H1 (cell line): Measurements from ENCODE around the gene RNF157. TPM values are rescaled to one million over a fixed set of nuclear protein-coding genes. Genes with fewer than 3 reads are reported as not detected.

Experiments
- CTCF ChIA-PET: fragments of 300-600 bp; sonication (Branson Sonifier 250); formaldehyde crosslinking; loops from one replicate; lab custom pipeline; 2021; ENCODE audit not compliant: partially characterized antibody; lab: Charles Lee
- POLR2A ChIA-PET: fragments of 300-600 bp; sonication (Branson Sonifier 250); formaldehyde crosslinking; loops from one replicate; lab custom pipeline; 2021; ENCODE audit warnings: inconsistent platforms; ENCODE audit not compliant: partially characterized antibody; lab: Charles Lee
- DNase-seq, 2 experiments: peaks; one replicate each; pipeline versions ENCODE4 v3.0.0 to v3.0.0-alpha.2; 2010 to 2022; ENCODE audit warnings: low spot score in 2 of 2, low read depth in 1 of 2, mixed read lengths in 1 of 2
- FAIRE-seq: peaks from 2 replicates; lab custom pipeline; 2011; peaks lifted over from hg19 to GRCh38; lab: Jason Lieb, UNC
- H2AFZ ChIP-seq: 2 replicates; pipeline ENCODE4 v1.8.1; 2012; ENCODE audit warnings: low read length, inconsistent platforms
- H2AK5ac ChIP-seq: 2 replicates; pipeline ENCODE4 v1.6.1; 2013; ENCODE audit warnings: low read depth, low read length
- H2BK120ac ChIP-seq: replicated peaks from 2 replicates; pipeline ENCODE3; 2013; ENCODE audit warnings: low read depth, low read length, inconsistent platforms
- H2BK12ac ChIP-seq: 2 replicates; pipeline ENCODE4 v1.6.1; 2013; ENCODE audit warnings: low read depth, low read length
- H2BK15ac ChIP-seq: 2 replicates; pipeline ENCODE4 v1.6.1; 2013; ENCODE audit warnings: low read length
- H2BK20ac ChIP-seq: 2 replicates; pipeline ENCODE4 v1.6.1; 2013; ENCODE audit warnings: low read length
- H2BK5ac ChIP-seq: 2 replicates; pipeline ENCODE4 v1.6.1; 2013; ENCODE audit warnings: low read depth, low read length
- H3K14ac ChIP-seq: 2 replicates; pipeline ENCODE4 v1.6.1; 2013; ENCODE audit warnings: inconsistent platforms; ENCODE audit not compliant: insufficient read length
- H3K18ac ChIP-seq: 2 replicates; pipeline ENCODE4 v1.6.1; 2013; ENCODE audit warnings: low read length; ENCODE audit errors: extremely low read depth
- H3K23ac ChIP-seq: 2 replicates; pipeline ENCODE4 v1.6.1; 2013; ENCODE audit warnings: inconsistent platforms; ENCODE audit not compliant: insufficient read length
- H3K23me2 ChIP-seq: 2 replicates; pipeline ENCODE4 v1.6.1; 2013; ENCODE audit warnings: low read depth, low read length
- H3K27ac ChIP-seq: 2 replicates; pipeline ENCODE4 v1.6.1; 2011; ENCODE audit warnings: low read depth, low read length, inconsistent platforms
- H3K27me3 ChIP-seq, 4 experiments: replicated peaks in 1 of 4; 1 replicate in 1 of 4; 2 replicates in 3 of 4; pipeline versions ENCODE4 v1.6.1 to v1.8.1; 2011 to 2013; ENCODE audit warnings: low read length in 3 of 4, mild to moderate bottlenecking in 3 of 4, inconsistent platforms in 2 of 4, mixed read lengths in 2 of 4, moderate library complexity in 1 of 4; ENCODE audit not compliant: control insufficient read depth in 3 of 4, insufficient read depth in 3 of 4; ENCODE audit errors: extremely low read depth in 1 of 4
- H3K36me3 ChIP-seq, 4 experiments: 2 replicates each; pipeline versions ENCODE4 v1.6.1 to v1.8.1; 2011 to 2013; ENCODE audit warnings: mild to moderate bottlenecking in 4 of 4, low read length in 3 of 4, moderate library complexity in 2 of 4, control low read depth in 1 of 4, inconsistent platforms in 1 of 4; ENCODE audit not compliant: insufficient read depth in 4 of 4, control insufficient read depth in 2 of 4
- H3K4ac ChIP-seq: replicated peaks from 2 replicates; pipeline ENCODE3; 2013; ENCODE audit warnings: low read length, low read depth, mixed read lengths, inconsistent platforms; ENCODE audit not compliant: insufficient read length
- H3K4me1 ChIP-seq, 4 experiments: replicated peaks in 1 of 4; 1 replicate in 1 of 4; 2 replicates in 3 of 4; pipeline versions ENCODE4 v1.6.1 to v1.8.1; 2011 to 2013; ENCODE audit warnings: low read length in 3 of 4, inconsistent platforms in 2 of 4, mixed read lengths in 1 of 4; ENCODE audit not compliant: insufficient read depth in 4 of 4, control insufficient read depth in 3 of 4
- H3K4me2 ChIP-seq, 2 experiments: 2 replicates each; pipeline versions ENCODE4 v1.6.1 to v1.8.1; 2011 to 2013; ENCODE audit warnings: low read depth in 2 of 2, low read length in 2 of 2, control low read depth in 1 of 2, inconsistent platforms in 1 of 2, mild to moderate bottlenecking in 1 of 2; ENCODE audit not compliant: insufficient read depth in 1 of 2
- H3K4me3 ChIP-seq, 4 experiments: fragments of 200-600, 300-600 bp in 1 of 4; sonication (generic), shearing (Covaris generic), sonication (Bioruptor Twin) in 1 of 4; 2 replicates each; pipeline versions ENCODE4 v1.5.1 to v1.8.1; 2011 to 2016; ENCODE audit warnings: low read length in 4 of 4, low read depth in 3 of 4, control low read depth in 2 of 4, inconsistent platforms in 2 of 4, mild to moderate bottlenecking in 2 of 4, mixed read lengths in 1 of 4, moderate library complexity in 1 of 4; ENCODE audit not compliant: insufficient read depth in 2 of 4; ENCODE audit errors: extremely low read depth in 1 of 4
- H3K56ac ChIP-seq: replicated peaks from 2 replicates; pipeline ENCODE3; 2013; ENCODE audit warnings: low read depth, mild to moderate bottlenecking, mixed read lengths, low read length, inconsistent platforms; ENCODE audit not compliant: insufficient read length
- H3K79me1 ChIP-seq: 2 replicates; pipeline ENCODE4 v1.6.1; 2013; ENCODE audit warnings: low read depth, low read length, control low read depth
- H3K79me2 ChIP-seq, 2 experiments: 2 replicates each; pipeline versions ENCODE4 v1.6.1 to v1.8.1; 2012 to 2013; ENCODE audit warnings: low read length in 2 of 2, mild to moderate bottlenecking in 2 of 2, inconsistent platforms in 1 of 2; ENCODE audit not compliant: insufficient read depth in 2 of 2, control insufficient read depth in 1 of 2
- H3K9ac ChIP-seq, 4 experiments: replicated peaks in 1 of 4; 1 replicate in 1 of 4; 2 replicates in 3 of 4; pipeline versions ENCODE4 v1.6.1 to v1.8.1; 2011 to 2013; ENCODE audit warnings: low read depth in 3 of 4, low read length in 3 of 4, control low read depth in 2 of 4, mild to moderate bottlenecking in 2 of 4, moderate library complexity in 2 of 4, inconsistent platforms in 1 of 4; ENCODE audit errors: extremely low read depth in 1 of 4
- H3K9me3 ChIP-seq, 2 experiments: 2 replicates each; pipeline versions ENCODE4 v1.6.1 to v1.8.1; 2012 to 2013; ENCODE audit warnings: mild to moderate bottlenecking in 2 of 2, moderate library complexity in 2 of 2, control low read depth in 1 of 2, inconsistent platforms in 1 of 2, low read depth in 1 of 2, low read length in 1 of 2, mixed read lengths in 1 of 2; ENCODE audit not compliant: insufficient read depth in 2 of 2
- H4K20me1 ChIP-seq, 2 experiments: replicated peaks in 1 of 2; 2 replicates each; pipeline versions ENCODE3 to v1.8.1; 2011 to 2013; ENCODE audit warnings: inconsistent platforms in 2 of 2, low read length in 2 of 2, mild to moderate bottlenecking in 1 of 2; ENCODE audit not compliant: insufficient read depth in 2 of 2, control insufficient read depth in 1 of 2
- H4K5ac ChIP-seq: 2 replicates; pipeline ENCODE4 v1.6.1; 2013; ENCODE audit warnings: low read length, low read depth, mixed read lengths, inconsistent platforms; ENCODE audit not compliant: insufficient read length
- H4K8ac ChIP-seq: 2 replicates; pipeline ENCODE4 v1.8.0; 2013; ENCODE audit warnings: mild to moderate bottlenecking, moderate library complexity, low read length, inconsistent platforms; ENCODE audit not compliant: insufficient read depth; ENCODE audit errors: extremely low read depth
- H4K91ac ChIP-seq: replicated peaks from 2 replicates; pipeline ENCODE3; 2013; ENCODE audit warnings: low read length, mixed read lengths, inconsistent platforms; ENCODE audit not compliant: insufficient read length
- BCL11A ChIP-seq, 2 experiments: IDR thresholded peaks; one replicate each; pipeline ENCODE4 v1.6.1; 2011; ENCODE audit warnings: low read depth in 2 of 2, low read length in 2 of 2, mild to moderate bottlenecking in 2 of 2
- CBX5 ChIP-seq: fragments of 300-800, 300-1000 bp; sonication (generic); IDR thresholded peaks from 2 replicates; pipeline ENCODE4 v1.7.1; 2016; ENCODE audit warnings: antibody characterized with exemption, low read length, low read depth
- CEBPB ChIP-seq: IDR thresholded peaks from 2 replicates; pipeline ENCODE4 v1.6.1; 2012; ENCODE audit warnings: low read depth, low read length
- GTF2F1 ChIP-seq: IDR thresholded peaks from 2 replicates; pipeline ENCODE4 v1.6.1; 2012; ENCODE audit warnings: low read depth, low read length, improper control_type of control experiment, borderline replicate concordance
- JUN ChIP-seq: IDR thresholded peaks from 2 replicates; pipeline ENCODE4 v1.6.1; 2011; ENCODE audit warnings: low read depth, mild to moderate bottlenecking, improper control_type of control experiment, low read length
- PHF8 ChIP-seq: fragments of 200-600 bp; sonication (generic); conservative IDR thresholded peaks from 2 replicates; pipeline ENCODE4 v1.7.1; 2012; ENCODE audit warnings: low read depth, mild to moderate bottlenecking, inconsistent platforms, low read length, moderate library complexity
- RFX5 ChIP-seq: IDR thresholded peaks from 2 replicates; pipeline ENCODE4 v1.6.1; 2011; ENCODE audit warnings: low read depth, low read length, improper control_type of control experiment, borderline replicate concordance
- SRF ChIP-seq: IDR thresholded peaks from 2 replicates; pipeline ENCODE4 v1.6.1; 2011; ENCODE audit warnings: mild to moderate bottlenecking, low read depth, low read length, moderate library complexity
- TAF1 ChIP-seq: IDR thresholded peaks from 2 replicates; pipeline ENCODE4 v1.6.1; 2011; ENCODE audit warnings: mild to moderate bottlenecking, low read depth, low read length
- TAF7 ChIP-seq: optimal IDR thresholded peaks from 2 replicates; pipeline ENCODE3; 2011; ENCODE audit warnings: low read depth, mild to moderate bottlenecking, inconsistent platforms, low read length, moderate library complexity, borderline replicate concordance
- TCF12 ChIP-seq: IDR thresholded peaks from 2 replicates; pipeline ENCODE4 v1.6.1; 2011; ENCODE audit warnings: low read depth, mild to moderate bottlenecking, low read length
- ZNF274 ChIP-seq: IDR thresholded peaks from 2 replicates; pipeline ENCODE4 v1.7.0; 2012; ENCODE audit warnings: low read length, borderline replicate concordance; ENCODE audit errors: extremely low read depth
- WGBS, 2 experiments: shearing (Covaris generic) in 1 of 2; methylation state at CpG; one replicate each; pipeline versions ENCODE4 v1.1.6 to v1.1.7; 2013 to 2015; ENCODE audit warnings: low lambda C conversion rate in 2 of 2, mixed read lengths in 2 of 2, inconsistent platforms in 1 of 2, low coverage in 1 of 2, missing lambda C conversion rate in 1 of 2; ENCODE audit not compliant: insufficient replicate concordance in 2 of 2, insufficient coverage in 1 of 2, insufficient read length in 1 of 2; ENCODE audit errors: extremely low coverage in 1 of 2, missing lambda C conversion rate in 1 of 2; 5-methylcytosine and 5-hydroxymethylcytosine counted together
- polyA plus RNA-seq, 7 experiments: library from polyadenylated mRNA; depleted of rRNA in 3 of 7; stranded (reverse) in 5 of 7; unstranded in 2 of 7; fragments of >200 nt in 5 of 7; fragments of 200-250 nt in 2 of 7; gene quantifications; 1 replicate in 5 of 7; 2 replicates in 1 of 7; 4 replicates in 1 of 7; pipeline versions ENCODE4 v1.2.1 to v1.2.3, GENCODE V29; 2011 to 2013; ENCODE audit warnings: missing spikeins in 2 of 7, mixed read lengths in 2 of 7
- total RNA-seq: library from RNA; stranded (reverse); fragmentation: NEBNext Ultra II Directional; extraction: Animal tissue kit (Norgen Biotek cat#: 25700); gene quantifications from 2 replicates; pipeline ENCODE4 v1.2.1, GENCODE V29; 2021

Gene RNF157
- total and polyA plus RNA-seq, 2 of the 8 experiments (the other 6 are each of a cell fraction or from before 2014, with no cell fraction given), result 13.4 to 16.7 TPM

- FAIRE-seq (no peak), DNase-seq (no peak)
- 89% methylated on average over 21 of the region's 21 CpGs; no CpG with 5 or more reads in 1 of the 2 experiments for WGBS, 2 experiments
- ChIA-PET CTCF (interaction anchor here (0.5 to 3.6 kb wide), 27 partner anchors 10 to 413 kb away, joined by 3 to 32 read pairs (median 4); partner anchors contain the start of gene EXOC7), POLR2A (interaction anchor here (0.6 to 2.2 kb wide), 6 partner anchors 9 to 133 kb away, joined by 3 to 7 read pairs (median 6); partner anchors contain the start of genes FOXJ1 and UBALD2)
- no peak overlapping the region for H2BK5ac ChIP-seq
- no peak overlapping the region for H2BK120ac ChIP-seq
- no peak overlapping the region for H2BK15ac ChIP-seq
- no peaks in the 10 kb centered on the region for H3K27me3 ChIP-seq
- H3K9me3 ChIP-seq, result no peaks in the 10 kb centered on the region
- H4K20me1 ChIP-seq, result peaks cover 0 to 3% of the 10 kb centered on the region in 2 experiments
- H3K4me3 ChIP-seq, result no peak overlapping the region
- no peak overlapping the region for H4K5ac ChIP-seq
- H4K8ac ChIP-seq, result no peak overlapping the region
- H3K27ac ChIP-seq, result no peak overlapping the region
- H3K4ac ChIP-seq, result no peak overlapping the region
- no peak overlapping the region for H3K56ac ChIP-seq
- peaks cover 0 to 4% of the 10 kb centered on the region in 2 experiments; a peak in 1 of 4 replicates for H3K79me2 ChIP-seq
- H3K4me2 ChIP-seq, result no peak overlapping the region
- H3K9ac ChIP-seq, result no peak overlapping the region
- H3K36me3 ChIP-seq, result no peaks in the 10 kb centered on the region; a peak in 1 of 8 replicates
- no peak overlapping the region for H3K23ac ChIP-seq
- H2AK5ac ChIP-seq, result no peak overlapping the region
- peaks cover 0 to 19% (median 13%) of the 10 kb centered on the region in 4 experiments; a peak in 6 of 7 replicates for H3K4me1 ChIP-seq
- H3K18ac ChIP-seq, result no peak overlapping the region
- H2AFZ ChIP-seq, result no peak overlapping the region
- H3K79me1 ChIP-seq, result no peaks in the 10 kb centered on the region
- H2BK12ac ChIP-seq, result 0 out of 2 replicates have a peak overlapping the region, but pooled peaks have one; percentile 50
- H2BK20ac ChIP-seq, result no peak overlapping the region
- no peak overlapping the region for H4K91ac ChIP-seq
- no peak overlapping the region for H3K14ac ChIP-seq
- H3K23me2 ChIP-seq, result peaks cover 3% of the 10 kb centered on the region; the same call in 1 of the 2 replicates
- no peak for TF ChIP-seq JUN
- TF ChIP-seq PHF8, result no peak
- no peak for TF ChIP-seq GTF2F1
- no peak for TF ChIP-seq CEBPB
- no peak for TF ChIP-seq TAF1
- no peak for TF ChIP-seq RFX5
- no peak for TF ChIP-seq BCL11A (IDR thresholded peaks at IDR 0.05; ENCODE audit: low read depth in 2 of 2, low read length in 2 of 2)
- no peak for TF ChIP-seq TAF7
- TF ChIP-seq SRF, result no peak
- TF ChIP-seq ZNF274, result no peak
- no peak for TF ChIP-seq CBX5
- no peak for TF ChIP-seq TCF12
Measured at GRCh38 chr17:76274112-76274956, 34.0 kb upstream of the RNF157 start.
